ENCODE data around the gene KRTAP4-6.
"Not testable (repeated sequence)": the region's sequence is repeated elsewhere in the genome, so short reads cannot be mapped to it uniquely, and the experiment has no call there.

Gene KRTAP4-6

GRCh38 chr17:41177727-41178271 is 37.5 kb upstream of the KRTAP4-6 start, which contains the start of gene KRTAP4-2:
Gene KRTAP4-2, minus strand, starts transcription at chr17:41178221. Its CDS starts 57 bp downstream, at chr17:41178164.
- no peak within 1 kb of the TSS for H3K4me3 ChIP-seq (ENCODE audit: low read depth, low read length)
- no peak for TF ChIP-seq CTCF (IDR thresholded peaks at IDR 0.05; ENCODE audit: low read depth, low read length)

GRCh38 chr17:41176744-41177387 is 36.5 kb upstream of the KRTAP4-6 start:
- H3K4me3 ChIP-seq (ENCODE audit: low read depth, low read length): no peak overlapping the region
- no peak for TF ChIP-seq CTCF (IDR thresholded peaks at IDR 0.05; ENCODE audit: low read depth, low read length)

- TF ChIP-seq CTCF (IDR thresholded peaks at IDR 0.05; ENCODE audit: low read depth, low read length): no peak
- no peak overlapping the region for H3K4me3 ChIP-seq (ENCODE audit: low read depth, low read length)
These were observed 31.5 kb upstream of the KRTAP4-6 start for GRCh38 chr17:41171886-41172285.

GRCh38 chr17:41168121-41168520 is 27.8 kb upstream of the KRTAP4-6 start, which contains the start of gene KRTAP4-3:
Gene KRTAP4-3, minus strand, starts transcription at chr17:41168221. Its CDS starts 49 bp downstream, at chr17:41168172.
- TF ChIP-seq CTCF (IDR thresholded peaks at IDR 0.05; ENCODE audit: low read depth, low read length): no peak

GRCh38 chr17:41167561-41167960 is 27.2 kb upstream of the KRTAP4-6 start:
- TF ChIP-seq CTCF (IDR thresholded peaks at IDR 0.05; ENCODE audit: low read depth, low read length): no peak

More at GRCh38 chr17:41168121-41168520, 27.8 kb upstream of the KRTAP4-6 start, which contains the start of gene KRTAP4-3:
- H3K4me3 ChIP-seq (ENCODE audit: low read depth, low read length): no peak within 1 kb of the TSS

GRCh38 chr17:41163828-41164227 is 23.5 kb upstream of the KRTAP4-6 start:
- no peak overlapping the region for H3K4me3 ChIP-seq (ENCODE audit: low read depth, low read length)
- no peak for TF ChIP-seq CTCF (IDR thresholded peaks at IDR 0.05; ENCODE audit: low read depth, low read length)

More at GRCh38 chr17:41167561-41167960, 27.2 kb upstream of the KRTAP4-6 start:
- no peak overlapping the region for H3K4me3 ChIP-seq (ENCODE audit: low read depth, low read length)

GRCh38 chr17:41160648-41161047 is 20.3 kb upstream of the KRTAP4-6 start, which contains the start of gene KRTAP4-4:
Gene KRTAP4-4, minus strand, starts transcription at chr17:41160748. Its CDS starts 57 bp downstream, at chr17:41160691.
- H3K4me3 ChIP-seq (ENCODE audit: low read depth, low read length): no peak within 1 kb of the TSS
- TF ChIP-seq CTCF (IDR thresholded peaks at IDR 0.05; ENCODE audit: low read depth, low read length): no peak

- H3K4me3 ChIP-seq (ENCODE audit: low read depth, low read length): not testable (repeated sequence)
These were observed 19.8 kb upstream of the KRTAP4-6 start for GRCh38 chr17:41160190-41160589.

Data from WI38 (cell line).